HepG2 (cell line): Measurements from ENCODE around the gene GPR101. TPM values are rescaled to one million over a fixed set of nuclear protein-coding genes. Genes with fewer than 3 reads are reported as not detected.

Experiments
- ATAC-seq: fragments of 200-7000 bp; cut with Tn5 transposase; 3 replicates; pipeline ENCODE4 v1.9.1; 2020; ENCODE audit warnings: mild to moderate bottlenecking, moderate library complexity
- BruUV-seq: library from RNA; stranded (reverse); fragments of 400-500 nt; replicated peaks from 2 replicates; lab custom pipeline; 2021; lab: Mats Ljungman, UMichigan
- CTCF ChIA-PET: fragments of 300-600 bp; formaldehyde crosslinking; extraction: SDS; loops from one replicate; lab custom pipeline; 2021; ENCODE audit warnings: low total read pairs, inconsistent platforms, low intra/inter-chr PET ratio; lab: Yijun Ruan, JAX
- POLR2A ChIA-PET: fragments of 350-600 bp; sonication (Branson Sonifier 250); formaldehyde crosslinking; loops from one replicate; lab custom pipeline; 2020; ENCODE audit warnings: antibody characterized with exemption, inconsistent platforms; lab: Yijun Ruan, JAX
- DNase-seq: peaks from one replicate; pipeline ENCODE4 v3.0.0-alpha.2; 2015; ENCODE audit warnings: low spot score
- FAIRE-seq: peaks from 3 replicates; lab custom pipeline; 2011; peaks lifted over from hg19 to GRCh38; lab: Jason Lieb, UNC
- H2AFZ ChIP-seq: one replicate; pipeline ENCODE4 v1.6.1; 2011; ENCODE audit warnings: low read length, inconsistent platforms
- H3K27ac ChIP-seq: fragments of 300-600 bp; 3 replicates; pipeline ENCODE4 v1.8.0; 2011; ENCODE audit warnings: mixed run types, mild to moderate bottlenecking, mixed read lengths, low read length, inconsistent platforms; ENCODE audit not compliant: insufficient read depth; ENCODE audit errors: extremely low read length
- H3K27me3 ChIP-seq, 2 experiments: fragments of 200-600 bp in 1 of 2; 2 replicates in 1 of 2; 3 replicates in 1 of 2; pipeline versions ENCODE4 v1.6.0 to v1.8.0; 2011; ENCODE audit warnings: low read length in 2 of 2, mild to moderate bottlenecking in 2 of 2, moderate library complexity in 2 of 2, inconsistent platforms in 1 of 2; ENCODE audit not compliant: insufficient read depth in 2 of 2, control insufficient read depth in 1 of 2
- H3K36me3 ChIP-seq, 2 experiments: fragments of 200-600 bp in 1 of 2; replicated peaks in 1 of 2; 2 replicates in 1 of 2; 3 replicates in 1 of 2; pipeline versions ENCODE4 v1.5.1 to v1.8.0; 2011; ENCODE audit warnings: low read length in 2 of 2, inconsistent platforms in 1 of 2; ENCODE audit not compliant: insufficient read depth in 2 of 2, control insufficient read depth in 1 of 2
- H3K4me1 ChIP-seq: 2 replicates; pipeline ENCODE4 v1.5.1; 2012; ENCODE audit warnings: low read length, inconsistent platforms; ENCODE audit not compliant: insufficient read depth
- H3K4me2 ChIP-seq: 2 replicates; pipeline ENCODE4 v1.6.0; 2011; ENCODE audit warnings: low read depth, low read length, inconsistent platforms
- H3K4me3 ChIP-seq, 3 experiments: fragments of 200-600 bp in 1 of 3; sonication (generic), shearing (Covaris generic) in 1 of 3; replicated peaks in 1 of 3; 2 replicates each; pipeline ENCODE4 v1.5.1; 2011 to 2016; ENCODE audit warnings: low read length in 3 of 3, inconsistent platforms in 2 of 3, low read depth in 2 of 3, mild to moderate bottlenecking in 2 of 3, control low read depth in 1 of 3, mixed read lengths in 1 of 3; ENCODE audit not compliant: insufficient read depth in 1 of 3
- H3K79me2 ChIP-seq: one replicate; pipeline ENCODE4 v1.6.1; 2011; ENCODE audit warnings: low read length, inconsistent platforms; ENCODE audit not compliant: insufficient read depth
- H3K9ac ChIP-seq: 2 replicates; pipeline ENCODE4 v1.6.0; 2011; ENCODE audit warnings: mild to moderate bottlenecking, low read depth, low read length, inconsistent platforms; ENCODE audit not compliant: insufficient read depth
- H3K9me3 ChIP-seq: 2 replicates; pipeline ENCODE4 v1.5.1; 2012; ENCODE audit warnings: mild to moderate bottlenecking, low read length
- H4K20me1 ChIP-seq: 2 replicates; pipeline ENCODE4 v1.6.0; 2011; ENCODE audit warnings: inconsistent platforms, mild to moderate bottlenecking, low read length, moderate library complexity; ENCODE audit not compliant: insufficient read depth
- CEBPZ ChIP-seq: IDR thresholded peaks from 2 replicates; pipeline ENCODE4 v1.6.1; 2012; ENCODE audit warnings: low read length, improper control_type of control experiment
- NR2F1 ChIP-seq, 2 experiments: fragments of 450-650 bp in 1 of 2; formaldehyde crosslinking in 1 of 2; IDR thresholded peaks; 2 replicates each; pipeline versions ENCODE4 v1.5.0 to v1.6.1; 2016 to 2020; ENCODE audit warnings: mild to moderate bottlenecking in 1 of 2, missing compliant biosample characterization in 1 of 2, missing genetic modification reagents in 1 of 2, moderate library complexity in 1 of 2
- REXO4 ChIP-seq: sonication (generic); formaldehyde crosslinking; IDR thresholded peaks from 2 replicates; pipeline ENCODE4 v1.8.0; 2022; ENCODE audit warnings: missing genetic modification reagents, mild to moderate bottlenecking, borderline replicate concordance
- SMAD3 ChIP-seq: sonication (generic); formaldehyde crosslinking; IDR thresholded peaks from 2 replicates; pipeline ENCODE4 v1.4.0; 2020; ENCODE audit warnings: missing genetic modification reagents
- ZNF17 ChIP-seq: sonication (generic); formaldehyde crosslinking; IDR thresholded peaks from 2 replicates; pipeline ENCODE4 v1.5.0; 2020; ENCODE audit warnings: mild to moderate bottlenecking, missing genetic modification reagents
- ZNF512B ChIP-seq: sonication (generic); formaldehyde crosslinking; IDR thresholded peaks from 2 replicates; pipeline ENCODE4 v1.5.1; 2020; ENCODE audit warnings: missing genetic modification reagents, mild to moderate bottlenecking, borderline replicate concordance
- ZNF772 ChIP-seq: sonication (generic); formaldehyde crosslinking; IDR thresholded peaks from 2 replicates; pipeline ENCODE4 v1.5.0; 2020; ENCODE audit warnings: mild to moderate bottlenecking, missing genetic modification reagents
- WGBS: methylation state at CpG from one replicate; pipeline ENCODE4 v1.1.6; 2017; ENCODE audit warnings: low lambda C conversion rate; 5-methylcytosine and 5-hydroxymethylcytosine counted together
- in situ Hi-C: cut with HindIII; loops from 2 replicates; pipeline ENCODE4 v1.10.0; 2017; ENCODE audit warnings: low pct_unique_long_range_greater_than_20kb; ENCODE audit not compliant: extremely low pct_ligation_motif_present
- intact Hi-C: fragments of 100-400 bp; cut with micrococcal nuclease; formaldehyde crosslinking; loops from one replicate; pipeline ENCODE4 v1.10.0; 2022; ENCODE audit not compliant: unreplicated experiment
- polyA plus RNA-seq, 8 experiments: library from polyadenylated mRNA; depleted of rRNA in 3 of 8; stranded (reverse) in 7 of 8; unstranded in 1 of 8; fragments of >200 nt; fragmentation: Illumina TruSeq in 4 of 8; extraction: Trizol in 4 of 8; gene quantifications; 2 replicates each; pipeline versions ENCODE4 v1.2.1 to v1.2.3, GENCODE V29; 2011 to 2016; ENCODE audit warnings: low read depth in 4 of 8, missing spikeins in 1 of 8, mixed read lengths in 1 of 8; ENCODE audit not compliant: insufficient read depth in 1 of 8
- total RNA-seq, 5 experiments: library from RNA; depleted of rRNA; stranded (reverse); fragments of >200 nt; fragmentation: Illumina TruSeq; extraction: Trizol; gene quantifications; 2 replicates each; pipeline ENCODE4 v1.2.3, GENCODE V29; 2016; ENCODE audit warnings: low read depth in 1 of 5

GPR101 gene
- total and polyA plus RNA-seq, 2 of the 13 experiments (the other 11 are each of a cell fraction or from before 2014, with no cell fraction given) = not detected

- Histone ChIP-seq H3K36me3 (no peaks in the 10 kb centered on the region), H3K27me3 (no peaks in the 10 kb centered on the region), H3K27ac (no peak overlapping the region), H3K9ac (no peak overlapping the region), H3K4me2 (no peak overlapping the region), H3K79me2 (no peaks in the 10 kb centered on the region), H3K9me3 (no peaks in the 10 kb centered on the region), H4K20me1 (no peaks in the 10 kb centered on the region)
- intact Hi-C loops = no loop called here
- POLR2A ChIA-PET = no interaction called here
- no TSS peak for BruUV-seq
- WGBS = 88% methylated on average over 1 of the region's 1 CpG
- FAIRE-seq = no peak
- in situ Hi-C loops = no loop called here
- no peak for ATAC-seq
- TF ChIP-seq REXO4 = no peak
- no peak for TF ChIP-seq ZNF17 (CRISPR knock-in tag)
- TF ChIP-seq CEBPZ = no peak
- no peak for TF ChIP-seq NR2F1 (CRISPR knock-in tag; IDR thresholded peaks at IDR 0.05)
- TF ChIP-seq ZNF512B (CRISPR knock-in tag) = no peak
- no peak for TF ChIP-seq SMAD3
- TF ChIP-seq ZNF772 (CRISPR knock-in tag) = no peak
- TF ChIP-seq, all 625 proteins: peak for 0
- Histone ChIP-seq H3K4me3 (no peak overlapping the region), H3K4me1 (peaks cover 20% of the 10 kb centered on the region), H2AFZ (no peak overlapping the region)
- no peak for DNase-seq
- CTCF ChIA-PET = no interaction called here
These were observed 9.9 kb upstream of the GPR101 start for GRCh38 chrX:137043736-137044135.
